ENCODE data around the gene GRIA4. TPM values are rescaled to one million over a fixed set of nuclear protein-coding genes. Genes with fewer than 3 reads are reported as not detected.
A peak's percentile ranks its signal among the peaks of the same experiment; 100 is the strongest.

GRIA4 gene
- polyA plus RNA-seq, 3 donors, result 0.69 to 0.98 (median 0.88) TPM

DNA sequence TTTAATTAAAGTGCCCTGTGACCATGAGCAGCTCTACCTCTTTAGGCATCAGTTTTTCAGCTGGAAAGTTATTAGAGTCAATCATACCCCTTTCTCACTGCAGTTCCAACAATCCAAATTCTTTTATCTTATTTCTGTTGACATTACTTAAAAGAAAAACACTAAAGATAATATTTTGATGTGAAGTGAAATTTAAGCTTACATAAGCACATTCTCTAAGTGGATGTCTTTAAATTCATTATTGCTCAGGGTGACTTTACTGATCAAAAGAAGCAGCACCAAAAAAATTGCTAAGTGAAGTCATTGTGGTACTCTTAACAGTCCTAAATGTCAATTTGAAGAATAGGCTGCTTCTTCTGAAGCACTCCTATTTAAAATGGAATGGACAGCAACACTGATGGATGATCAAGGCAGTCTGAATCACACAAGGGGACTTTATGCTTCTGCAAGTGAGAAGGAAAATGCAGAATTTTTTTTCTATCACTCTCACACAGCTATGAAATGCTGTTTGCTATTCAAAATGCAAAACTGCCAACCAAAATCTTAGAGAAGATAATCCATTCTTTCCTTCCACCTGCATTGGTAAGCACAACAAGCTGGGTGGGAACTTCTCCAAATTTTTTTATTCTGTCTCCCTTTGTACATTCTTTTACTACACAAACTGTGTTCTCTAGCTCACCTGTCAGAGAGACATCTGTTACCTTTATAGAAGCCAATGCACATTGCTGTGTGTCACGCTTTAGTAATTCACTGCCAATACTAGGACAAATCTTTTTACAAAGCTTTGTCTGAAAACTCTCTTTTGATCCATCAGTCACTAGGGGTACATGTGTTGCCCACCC is 179.9 kb downstream of the GRIA4 start:
- DNase-seq, result no peak

DNA sequence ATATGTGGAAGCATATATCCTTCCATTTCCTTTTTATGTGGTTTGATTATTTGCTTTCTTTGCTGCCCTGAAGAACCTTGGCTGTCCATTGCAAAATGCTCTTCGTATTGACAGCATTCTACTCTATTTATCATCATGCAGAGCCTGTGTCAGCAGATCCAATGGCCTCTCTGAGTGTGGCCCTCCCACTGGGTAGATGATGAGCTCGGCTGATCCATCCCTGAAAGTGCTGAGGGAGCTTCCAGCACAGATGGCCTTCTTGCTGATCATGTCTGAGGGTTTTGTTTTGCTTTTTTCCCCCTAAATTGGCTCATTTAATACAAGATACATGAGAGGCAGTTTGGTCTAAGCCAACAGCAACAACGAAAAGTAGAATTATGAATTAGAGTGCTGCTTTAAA is 181.0 kb downstream of the GRIA4 start:
- DNase-seq, result no peak

DNA sequence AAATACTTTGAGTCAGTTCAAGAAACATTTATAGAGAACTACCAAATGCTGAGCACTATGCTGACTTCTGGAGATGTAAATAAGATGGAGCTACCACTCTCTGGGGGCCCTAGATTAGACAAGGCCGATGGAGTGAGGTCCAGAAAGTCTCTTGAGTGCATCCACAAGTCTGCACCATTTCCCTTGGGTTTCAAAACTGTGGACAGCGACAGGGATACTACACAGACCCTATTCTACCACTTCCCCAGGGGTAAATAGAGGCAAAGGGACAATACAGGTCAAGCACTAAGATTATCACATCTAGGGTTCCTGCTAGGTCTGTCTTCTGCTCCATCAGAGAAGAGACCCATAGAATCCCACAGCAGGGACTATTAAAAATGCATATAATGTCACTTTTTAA is 183.2 kb downstream of the GRIA4 start:
- no peak for DNase-seq

GRCh38 chr11:105799263-105799662 is 189.4 kb downstream of the GRIA4 start:
- no peak for DNase-seq

DNA sequence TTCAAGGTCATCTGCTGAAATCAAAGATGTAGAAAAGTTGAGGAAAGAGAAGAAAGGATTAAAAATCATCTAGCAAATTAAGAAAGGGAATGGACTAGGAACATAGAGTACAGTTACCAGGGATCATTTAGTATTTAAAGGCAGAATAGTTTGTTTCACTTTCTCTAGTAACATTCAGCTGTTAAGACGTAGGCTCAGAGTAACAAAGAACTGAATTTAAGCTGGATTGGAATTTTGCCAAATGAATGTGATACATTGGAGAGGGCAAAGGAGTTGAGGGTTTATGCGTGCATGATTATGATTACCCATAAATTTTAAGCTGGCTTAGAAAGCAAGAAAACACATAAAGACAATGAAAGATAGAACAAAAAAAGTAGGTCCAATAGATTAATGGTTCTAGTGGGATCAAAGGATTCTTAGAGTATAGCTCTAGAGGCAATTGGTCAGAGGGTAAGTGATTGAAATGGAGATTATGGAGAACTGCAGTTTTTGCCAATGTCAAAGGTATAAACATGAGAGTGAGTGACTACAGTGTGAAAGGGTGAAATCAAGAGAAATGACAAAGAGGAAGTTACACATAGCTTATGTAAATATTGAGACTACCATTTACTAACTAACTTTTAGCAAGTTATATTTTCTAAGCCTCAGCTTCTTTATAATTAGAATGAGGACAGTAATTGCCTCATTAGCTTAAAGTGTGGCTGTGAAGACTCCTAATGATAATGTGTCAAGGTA is 190.0 kb downstream of the GRIA4 start:
- no peak for DNase-seq

GRCh38 chr11:105802390-105802789 is 192.5 kb downstream of the GRIA4 start:
- DNase-seq, result no peak

GRCh38 chr11:105811242-105811641 is 201.4 kb downstream of the GRIA4 start:
- no peak for DNase-seq

GRCh38 chr11:105821372-105821771 is 211.5 kb downstream of the GRIA4 start:
- DNase-seq, result no peak

DNA sequence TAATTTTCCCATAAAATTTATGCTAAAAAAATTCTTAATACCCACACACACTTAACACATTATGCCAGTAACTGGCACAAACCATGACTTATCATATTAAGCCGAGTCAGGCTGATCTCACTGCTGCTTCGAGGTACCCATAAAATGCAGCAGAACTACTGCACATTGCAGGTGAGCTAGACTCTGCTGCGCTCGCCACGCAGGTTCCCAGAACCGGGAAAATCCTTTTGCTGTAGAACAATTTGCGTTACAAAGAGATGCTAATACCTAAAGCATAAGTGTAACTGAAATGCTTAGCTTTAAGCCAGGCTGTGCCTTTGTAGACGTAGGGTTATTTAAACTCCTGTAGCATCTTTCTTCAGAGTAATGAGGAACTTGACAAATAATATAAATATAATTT is 211.9 kb downstream of the GRIA4 start:
- no peak for DNase-seq

DNA sequence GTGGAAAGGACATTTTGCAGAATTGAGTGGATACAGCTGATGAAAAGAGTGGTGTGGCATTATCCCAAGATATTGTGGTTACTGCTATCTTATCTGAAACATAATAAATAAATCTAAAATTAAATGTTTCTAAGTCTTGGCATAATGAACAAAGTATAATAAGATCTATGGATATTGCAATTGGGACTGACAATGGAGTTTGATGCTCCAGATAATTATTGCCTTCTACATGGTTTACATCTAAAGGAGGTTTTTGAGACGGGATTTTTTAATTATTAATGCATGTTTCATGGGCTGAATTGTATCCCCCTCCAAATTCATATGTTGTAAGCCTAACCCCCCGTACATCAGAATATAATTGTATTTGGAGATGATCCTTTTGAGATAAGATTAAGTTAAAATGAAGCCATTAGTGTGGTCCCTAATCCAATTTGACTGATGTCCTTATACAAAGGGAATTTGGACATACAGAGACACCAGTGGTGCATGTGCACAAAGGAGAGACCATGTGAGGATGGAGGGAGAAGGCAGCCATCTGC is 213.7 kb downstream of the GRIA4 start:
- no peak for DNase-seq

DNA sequence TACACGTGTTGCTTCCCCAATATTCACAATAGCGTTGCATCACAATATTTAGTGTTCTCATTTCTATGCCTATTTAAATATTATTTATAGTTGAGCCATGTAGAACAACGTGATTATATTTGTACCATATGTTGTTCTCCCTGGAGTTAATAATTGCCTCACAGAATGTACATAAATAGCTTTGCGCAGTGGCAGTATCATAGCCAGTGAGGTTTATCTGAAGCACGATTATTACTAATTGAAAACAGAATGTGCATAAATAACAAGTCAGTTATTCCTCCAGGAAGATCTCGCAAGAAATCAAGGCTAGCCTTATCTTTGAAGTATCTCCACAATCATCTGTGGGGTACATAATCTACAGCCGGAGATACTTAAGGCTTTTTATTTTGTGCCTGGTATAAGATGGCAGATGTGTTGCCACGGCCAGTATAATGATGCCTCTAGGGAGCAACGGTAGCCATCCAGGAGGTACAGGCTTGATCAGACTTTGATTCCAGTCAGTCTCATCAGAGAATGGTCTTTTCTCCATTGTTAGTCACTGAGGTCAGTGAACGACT is 214.7 kb downstream of the GRIA4 start:
- no peak for DNase-seq

DNA sequence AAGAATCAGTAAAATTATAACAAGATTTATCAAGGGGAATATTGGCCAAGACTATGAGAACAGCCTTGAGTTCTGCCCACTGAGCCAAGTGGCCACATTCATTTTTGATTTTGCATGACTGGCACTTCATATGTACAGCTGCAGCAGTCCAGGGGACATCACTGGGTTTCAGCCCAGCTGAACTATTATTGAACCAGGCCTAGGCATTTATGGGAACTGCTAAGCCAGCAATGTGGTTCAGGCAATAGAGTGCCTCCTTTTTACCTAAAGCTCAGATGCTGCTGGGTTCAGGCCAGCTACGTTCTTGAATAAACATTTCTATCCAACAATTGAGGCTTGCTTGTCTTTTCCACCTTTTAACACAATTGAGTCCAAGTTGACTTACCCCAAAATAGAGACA is 215.3 kb downstream of the GRIA4 start:
- DNase-seq, result no peak

- no peak for DNase-seq
These were observed 218.0 kb downstream of the GRIA4 start for GRCh38 chr11:105827906-105828305.

DNA sequence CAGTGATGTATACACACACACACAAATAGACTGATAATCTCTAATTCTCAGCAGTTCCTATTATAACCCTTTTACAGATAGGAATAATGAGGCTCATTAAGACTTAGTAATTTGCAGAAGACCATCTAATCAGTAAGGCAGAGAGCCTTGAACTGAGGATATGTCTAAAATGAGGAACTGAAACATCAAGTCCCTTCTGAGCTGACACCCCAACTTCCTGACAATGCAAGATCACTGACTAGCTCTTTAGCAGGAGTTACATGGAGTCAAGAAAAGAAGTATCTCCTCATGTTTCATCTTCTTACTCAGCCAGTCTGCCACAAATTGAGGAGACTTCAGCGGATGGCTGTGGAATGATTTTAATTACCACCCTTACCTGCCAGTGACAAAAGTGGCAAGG is 219.2 kb downstream of the GRIA4 start:
- no peak for DNase-seq

- no peak for DNase-seq
These were observed 224.6 kb downstream of the GRIA4 start for GRCh38 chr11:105834461-105834860.

DNA sequence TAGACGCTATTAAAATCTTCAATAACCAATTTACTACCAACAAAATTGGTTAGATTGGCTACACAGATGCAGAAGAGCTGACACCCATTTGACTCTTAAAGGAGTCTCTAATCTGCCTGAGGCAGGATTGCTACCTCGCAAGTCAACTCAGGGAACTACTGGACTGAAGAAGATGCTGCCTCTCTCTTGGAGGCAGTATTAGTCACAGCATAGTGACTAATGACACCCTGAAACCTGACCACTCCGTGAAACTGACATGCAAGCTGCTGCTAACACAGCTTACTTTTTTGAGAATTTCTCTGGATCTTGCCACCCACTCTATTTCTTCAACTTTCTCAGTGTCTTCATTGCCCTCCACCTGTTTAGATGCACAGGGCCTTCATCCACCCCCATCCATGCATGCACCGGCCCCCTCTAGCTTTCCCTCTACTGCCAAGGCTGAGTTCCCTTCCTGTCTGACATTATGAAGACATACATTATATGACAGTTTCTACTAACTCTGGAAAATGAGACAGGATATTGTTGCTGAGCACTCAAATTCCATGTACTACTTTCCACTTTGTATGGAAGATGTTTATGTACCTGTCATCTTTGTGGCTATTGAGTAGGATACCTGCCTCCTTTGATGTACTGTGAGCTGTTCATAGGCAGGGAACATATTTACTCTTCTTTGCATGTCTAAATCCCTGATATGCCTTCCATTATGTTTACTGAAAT is 229.0 kb downstream of the GRIA4 start:
- peak; percentile 11 for DNase-seq

DNA sequence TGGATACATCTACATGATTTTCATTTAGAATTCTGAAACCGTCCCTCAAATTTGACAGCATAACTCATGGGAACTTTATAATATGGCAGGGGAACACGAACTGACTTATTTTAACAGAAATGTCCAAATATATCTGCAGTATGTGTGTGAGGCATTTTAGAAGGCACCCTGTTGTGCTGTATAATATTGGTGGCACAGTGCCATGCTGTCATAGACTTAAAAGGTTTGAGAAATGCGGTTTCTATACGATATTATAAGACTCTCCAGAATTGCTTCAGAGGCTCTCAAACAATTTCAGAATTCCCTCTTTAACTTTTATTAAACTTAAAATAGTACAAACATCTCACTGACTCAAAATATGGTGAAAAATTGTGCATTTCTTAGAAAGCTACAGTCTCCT is 230.5 kb downstream of the GRIA4 start:
- DNase-seq, result no peak

DNA sequence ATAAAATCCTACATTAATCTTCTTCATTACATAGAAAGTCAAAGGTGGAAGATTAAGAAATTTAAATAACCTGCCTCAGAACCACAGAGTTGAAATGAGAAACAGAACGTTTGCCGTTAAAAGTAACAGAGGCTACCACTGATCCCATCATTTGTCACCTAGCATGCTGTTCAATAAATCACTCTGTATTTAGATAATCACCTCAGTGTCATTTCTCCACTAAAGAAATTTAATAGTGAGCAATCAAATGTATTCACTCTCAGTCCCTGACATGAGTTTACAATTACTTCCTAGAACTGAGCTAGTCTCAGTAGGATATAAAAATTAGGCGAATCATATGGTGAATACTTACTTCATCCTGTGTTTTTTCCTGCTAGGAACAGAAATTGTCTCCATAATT is 242.5 kb downstream of the GRIA4 start:
- DNase-seq, result no peak

GRCh38 chr11:105854269-105854668 is 244.4 kb downstream of the GRIA4 start:
- no peak for DNase-seq

GRCh38 chr11:105856954-105857353 is 247.1 kb downstream of the GRIA4 start:
- no peak for DNase-seq

DNA sequence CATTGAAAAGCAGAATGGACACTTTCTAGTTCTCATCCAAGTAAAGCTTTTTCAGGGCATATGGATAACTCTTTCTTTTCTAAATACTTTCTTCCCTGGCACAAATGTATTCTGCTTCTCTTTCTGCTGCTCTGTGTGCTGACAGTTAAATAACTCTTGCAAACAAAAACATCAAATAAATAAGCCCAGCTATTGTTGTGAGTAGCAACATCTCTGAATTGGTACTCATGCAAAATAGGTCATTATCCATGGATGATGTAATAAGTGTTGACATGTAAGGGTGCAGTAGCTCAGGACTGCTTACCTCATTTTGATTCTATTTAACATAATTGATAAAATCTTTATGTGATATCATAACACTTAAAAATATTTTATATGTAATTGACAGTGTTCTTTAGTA is 247.9 kb downstream of the GRIA4 start:
- no peak for DNase-seq

DNA sequence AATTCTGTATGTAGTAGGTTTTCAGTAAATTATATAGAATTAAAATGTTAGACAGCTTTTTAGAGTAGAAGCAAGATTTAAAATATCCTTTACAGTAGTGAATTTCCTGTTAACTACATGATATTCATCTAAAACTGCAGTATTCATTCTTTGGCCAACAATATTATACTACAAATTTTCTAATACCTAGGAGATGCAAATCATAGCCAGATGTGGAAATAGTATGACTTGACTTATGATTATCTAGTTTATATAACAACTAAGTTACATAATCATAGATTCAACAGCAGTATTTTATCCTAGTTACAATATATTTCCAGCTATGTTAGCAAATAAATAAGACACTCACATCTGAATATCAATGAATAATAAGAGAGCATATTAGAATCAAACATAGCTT is 249.0 kb downstream of the GRIA4 start:
- no peak for DNase-seq
